H9 (cell line): Measurements from ENCODE around the gene RDH11. TPM values are rescaled to one million over a fixed set of nuclear protein-coding genes. Genes with fewer than 3 reads are reported as not detected.

Experiments
- DNase-seq: peaks from one replicate; pipeline ENCODE4 v3.0.0-alpha.2; 2017
- H2AFZ ChIP-seq: one replicate; pipeline ENCODE4 v1.6.1; 2013; ENCODE audit warnings: mild to moderate bottlenecking, low read length, control low read depth, moderate library complexity
- H2AK5ac ChIP-seq: 2 replicates; pipeline ENCODE4 v1.6.1; 2013; ENCODE audit warnings: low read length, control low read depth, mixed read lengths; ENCODE audit not compliant: insufficient read length
- H2BK120ac ChIP-seq: one replicate; pipeline ENCODE4 v1.6.1; 2013; ENCODE audit warnings: low read depth, mild to moderate bottlenecking, low read length, control low read depth, inconsistent platforms; ENCODE audit not compliant: poor library complexity, severe bottlenecking
- H2BK12ac ChIP-seq: 2 replicates; pipeline ENCODE4 v1.6.1; 2013; ENCODE audit warnings: low read length, control low read depth, mixed read lengths, low read depth; ENCODE audit not compliant: insufficient read length
- H2BK15ac ChIP-seq: 2 replicates; pipeline ENCODE4 v1.6.1; 2013; ENCODE audit warnings: low read depth, low read length, control low read depth
- H2BK20ac ChIP-seq: one replicate; pipeline ENCODE4 v1.6.1; 2013; ENCODE audit warnings: low read depth, mild to moderate bottlenecking, low read length, control low read depth, inconsistent platforms; ENCODE audit not compliant: poor library complexity, severe bottlenecking
- H2BK5ac ChIP-seq: 2 replicates; pipeline ENCODE4 v1.6.1; 2013; ENCODE audit warnings: low read length, control low read depth, mixed read lengths; ENCODE audit not compliant: insufficient read length
- H3K14ac ChIP-seq: 2 replicates; pipeline ENCODE4 v1.6.1; 2013; ENCODE audit warnings: low read length, control low read depth; ENCODE audit not compliant: insufficient read depth
- H3K18ac ChIP-seq: 2 replicates; pipeline ENCODE4 v1.6.1; 2013; ENCODE audit warnings: low read depth, mild to moderate bottlenecking, mixed read lengths, low read length, control low read depth; ENCODE audit not compliant: insufficient read length
- H3K23ac ChIP-seq: 2 replicates; pipeline ENCODE4 v1.6.1; 2013; ENCODE audit warnings: low read length, control low read depth, mixed read lengths, low read depth; ENCODE audit not compliant: insufficient read length
- H3K23me2 ChIP-seq: 2 replicates; pipeline ENCODE4 v1.6.1; 2013; ENCODE audit warnings: low read depth, mild to moderate bottlenecking, mixed read lengths, low read length, control low read depth; ENCODE audit not compliant: insufficient read length, poor library complexity, severe bottlenecking
- H3K27ac ChIP-seq: 2 replicates; pipeline ENCODE4 v1.5.1; 2013; ENCODE audit warnings: low read length, control low read depth, mixed read lengths, low read depth; ENCODE audit not compliant: insufficient read length
- H3K27me3 ChIP-seq: 2 replicates; pipeline ENCODE4 v1.6.1; 2013; ENCODE audit warnings: low read length, control low read depth, inconsistent platforms; ENCODE audit not compliant: insufficient read depth
- H3K4ac ChIP-seq: 2 replicates; pipeline ENCODE4 v1.6.1; 2013; ENCODE audit warnings: low read depth, mild to moderate bottlenecking, control low read depth, inconsistent platforms, low read length, moderate library complexity
- H3K4me1 ChIP-seq: 2 replicates; pipeline ENCODE4 v1.6.1; 2013; ENCODE audit warnings: low read length, control low read depth, inconsistent platforms; ENCODE audit not compliant: insufficient read depth
- H3K4me2 ChIP-seq: 2 replicates; pipeline ENCODE4 v1.6.1; 2013; ENCODE audit warnings: low read length, control low read depth, mixed read lengths; ENCODE audit not compliant: insufficient read length, insufficient read depth
- H3K56ac ChIP-seq: 2 replicates; pipeline ENCODE4 v1.6.1; 2013; ENCODE audit warnings: low read depth, mild to moderate bottlenecking, mixed read lengths, low read length, control low read depth; ENCODE audit not compliant: insufficient read length
- H3K79me1 ChIP-seq: 2 replicates; pipeline ENCODE4 v1.6.1; 2013; ENCODE audit warnings: low read depth, mild to moderate bottlenecking, moderate library complexity, low read length, control low read depth, inconsistent platforms; ENCODE audit not compliant: insufficient read depth, poor library complexity, severe bottlenecking
- H3K79me2 ChIP-seq: 2 replicates; pipeline ENCODE4 v1.6.1; 2013; ENCODE audit warnings: low read length, control low read depth, inconsistent platforms; ENCODE audit not compliant: insufficient read depth
- H3K9ac ChIP-seq: 2 replicates; pipeline ENCODE4 v1.6.1; 2013; ENCODE audit warnings: low read length, control low read depth, mixed read lengths; ENCODE audit not compliant: insufficient read length; ENCODE audit errors: extremely low read depth
- H3K9me3 ChIP-seq: one replicate; pipeline ENCODE4 v1.6.1; 2013; ENCODE audit warnings: low read depth, low read length, inconsistent platforms; ENCODE audit not compliant: control insufficient read depth
- H3T11ph ChIP-seq: one replicate; pipeline ENCODE4 v1.6.1; 2013; ENCODE audit warnings: mild to moderate bottlenecking, low read length, control low read depth, inconsistent platforms
- H4K20me1 ChIP-seq: one replicate; pipeline ENCODE4 v1.6.1; 2013; ENCODE audit not compliant: control insufficient read depth, insufficient read length, insufficient read depth
- H4K5ac ChIP-seq: 2 replicates; pipeline ENCODE4 v1.6.1; 2013; ENCODE audit warnings: low read depth, mild to moderate bottlenecking, mixed read lengths, low read length, control low read depth; ENCODE audit not compliant: insufficient read length
- H4K8ac ChIP-seq: replicated peaks from 2 replicates; pipeline ENCODE4 v1.6.1; 2013; ENCODE audit warnings: low read length, control low read depth, mixed read lengths, low read depth; ENCODE audit not compliant: insufficient read length
- H4K91ac ChIP-seq: 2 replicates; pipeline ENCODE4 v1.6.1; 2013; ENCODE audit warnings: low read depth, mild to moderate bottlenecking, moderate library complexity, mixed read lengths, low read length, control low read depth; ENCODE audit not compliant: insufficient read length
- H3K27ac Mint-ChIP-seq, 3 experiments: 2 replicates in 2 of 3; 3 replicates in 1 of 3; pipeline ENCODE4 v1.8.0; 2020 to 2021; ENCODE audit warnings: mixed read lengths in 3 of 3, mild to moderate bottlenecking in 1 of 3, moderate library complexity in 1 of 3
- H3K27me3 Mint-ChIP-seq: 2 replicates; pipeline ENCODE4 v1.8.0; 2021; ENCODE audit warnings: low read depth, mild to moderate bottlenecking, moderate library complexity, mixed read lengths
- H3K36me3 Mint-ChIP-seq, 3 experiments: 2 replicates in 2 of 3; 3 replicates in 1 of 3; pipeline ENCODE4 v1.8.0; 2020 to 2021; ENCODE audit warnings: low read depth in 3 of 3, mixed read lengths in 3 of 3; ENCODE audit not compliant: insufficient read depth in 1 of 3
- H3K4me1 Mint-ChIP-seq, 2 experiments: 2 replicates each; pipeline ENCODE4 v1.8.0; 2020; ENCODE audit warnings: mixed read lengths in 2 of 2
- H3K4me3 Mint-ChIP-seq, 2 experiments: 2 replicates in 1 of 2; 3 replicates in 1 of 2; pipeline ENCODE4 v1.8.0; 2020 to 2021; ENCODE audit warnings: mild to moderate bottlenecking in 2 of 2, mixed read lengths in 2 of 2, moderate library complexity in 1 of 2
- H3K9me3 Mint-ChIP-seq, 2 experiments: 2 replicates in 1 of 2; 3 replicates in 1 of 2; pipeline ENCODE4 v1.8.0; 2020; ENCODE audit warnings: mild to moderate bottlenecking in 2 of 2, mixed read lengths in 2 of 2, moderate library complexity in 1 of 2
- WGBS: extraction: QIAGEN DNeasy Blood & Tissue Kit; methylation state at CpG from one replicate; pipeline ENCODE4 v1.1.7; 2013; ENCODE audit warnings: missing lambda C conversion rate, low lambda C conversion rate, mixed read lengths; ENCODE audit not compliant: insufficient read length; ENCODE audit errors: extremely low coverage; 5-methylcytosine and 5-hydroxymethylcytosine counted together
- total RNA-seq: library from RNA; stranded (reverse); gene quantifications from 2 replicates; pipeline ENCODE4 v1.2.1, GENCODE V29; 2021
- TF ChIP-seq, protein P1 (sequence below): fragments of 200-600 bp; sonication (generic); conservative IDR thresholded peaks from 3 replicates; pipeline ENCODE4 v1.8.0; 2021; ENCODE audit warnings: antibody characterized with exemption, mild to moderate bottlenecking

Gene RDH11
- total RNA-seq, 1 experiment from 2014 or later = 83.4 TPM

DNA sequence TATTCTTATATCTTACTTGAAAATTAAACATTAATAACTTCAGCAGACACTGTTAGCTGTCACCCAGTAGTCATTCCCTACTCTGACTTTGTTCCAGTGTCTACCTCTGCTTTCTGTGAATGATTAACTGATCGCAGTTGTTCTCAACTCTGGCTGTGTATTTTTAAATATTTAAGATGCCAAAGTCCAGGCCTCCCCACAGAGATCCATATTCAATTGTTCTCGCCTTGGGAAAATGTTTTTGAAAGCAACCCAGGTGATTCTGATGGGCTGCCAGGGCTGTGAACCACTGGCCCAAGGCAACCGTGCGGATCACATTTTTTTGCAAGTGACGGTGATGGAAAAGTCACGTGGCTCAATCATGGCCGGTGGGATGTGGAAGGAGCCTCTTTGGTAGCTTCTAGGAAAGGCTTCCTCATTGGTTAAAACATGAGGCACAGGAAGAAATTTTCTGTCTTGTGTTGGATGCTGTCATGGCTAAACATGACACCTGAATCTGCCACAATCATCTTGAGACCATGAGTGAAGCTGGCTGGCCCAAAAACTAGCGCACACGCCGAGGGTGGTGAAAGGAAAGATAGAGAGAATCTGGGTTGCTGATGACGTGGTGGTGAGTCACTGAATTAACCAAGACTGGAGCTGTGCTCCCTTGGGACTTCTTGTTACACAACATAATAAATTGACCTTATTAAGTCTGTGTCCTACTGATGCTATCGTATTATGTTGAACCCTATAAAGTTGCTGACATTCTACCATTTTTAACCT, 43.4 kb upstream of the RDH11 start:
- WGBS = no CpG with 5 or more reads among the region's 12 CpGs
- Histone ChIP-seq H2BK15ac (no peak overlapping the region), H3T11ph (no peak overlapping the region), H3K23me2 (no peaks in the 10 kb centered on the region), H2BK5ac (no peak overlapping the region), H4K20me1 (no peaks in the 10 kb centered on the region), H3K79me2 (no peaks in the 10 kb centered on the region), H2BK120ac (no peak overlapping the region), H3K27ac (no peak overlapping the region), H3K23ac (no peak overlapping the region), H4K8ac (no peak overlapping the region), H3K9ac (no peak overlapping the region), H3K4me1 (no peaks in the 10 kb centered on the region), H3K27me3 (no peaks in the 10 kb centered on the region), H3K4me2 (no peak overlapping the region), H2BK20ac (no peak overlapping the region), H3K18ac (no peak overlapping the region), H3K4ac (no peak overlapping the region), H4K5ac (no peak overlapping the region), H2BK12ac (no peak overlapping the region), H2AK5ac (no peak overlapping the region), H3K9me3 (no peaks in the 10 kb centered on the region), H3K79me1 (no peaks in the 10 kb centered on the region), H2AFZ (peak overlapping the region; percentile 37), H3K56ac (no peak overlapping the region), H4K91ac (no peak overlapping the region), H3K14ac (no peak overlapping the region)
- H3K36me3 Mint-ChIP-seq = no peaks in the 10 kb centered on the region; a peak in 1 of 7 replicates
- TF ChIP-seq, protein P1, sequence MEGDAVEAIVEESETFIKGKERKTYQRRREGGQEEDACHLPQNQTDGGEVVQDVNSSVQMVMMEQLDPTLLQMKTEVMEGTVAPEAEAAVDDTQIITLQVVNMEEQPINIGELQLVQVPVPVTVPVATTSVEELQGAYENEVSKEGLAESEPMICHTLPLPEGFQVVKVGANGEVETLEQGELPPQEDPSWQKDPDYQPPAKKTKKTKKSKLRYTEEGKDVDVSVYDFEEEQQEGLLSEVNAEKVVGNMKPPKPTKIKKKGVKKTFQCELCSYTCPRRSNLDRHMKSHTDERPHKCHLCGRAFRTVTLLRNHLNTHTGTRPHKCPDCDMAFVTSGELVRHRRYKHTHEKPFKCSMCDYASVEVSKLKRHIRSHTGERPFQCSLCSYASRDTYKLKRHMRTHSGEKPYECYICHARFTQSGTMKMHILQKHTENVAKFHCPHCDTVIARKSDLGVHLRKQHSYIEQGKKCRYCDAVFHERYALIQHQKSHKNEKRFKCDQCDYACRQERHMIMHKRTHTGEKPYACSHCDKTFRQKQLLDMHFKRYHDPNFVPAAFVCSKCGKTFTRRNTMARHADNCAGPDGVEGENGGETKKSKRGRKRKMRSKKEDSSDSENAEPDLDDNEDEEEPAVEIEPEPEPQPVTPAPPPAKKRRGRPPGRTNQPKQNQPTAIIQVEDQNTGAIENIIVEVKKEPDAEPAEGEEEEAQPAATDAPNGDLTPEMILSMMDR = no peak
- H3K27me3 Mint-ChIP-seq = no peaks in the 10 kb centered on the region; the same call in none of the 2 replicates
- no peak overlapping the region for H3K4me3 Mint-ChIP-seq
- H3K27ac Mint-ChIP-seq = no peak overlapping the region
- DNase-seq = no peak
- H3K4me1 Mint-ChIP-seq = no peaks in the 10 kb centered on the region
- no peaks in the 10 kb centered on the region for H3K9me3 Mint-ChIP-seq
